HG02870 (cell line): ENCODE results near the gene PNPLA2.

ENCODE experiments used
- ATAC-seq: cut with Tn5 transposase; IDR thresholded peaks from one replicate; pipeline ENCODE4 v1.9.1; 2021; ENCODE audit warnings: mild to moderate bottlenecking, moderate library complexity; ENCODE audit not compliant: unreplicated experiment

PNPLA2 gene

GRCh38 chr11:815675-816432 is 2.9 kb upstream of the PNPLA2 start:
- no peak for ATAC-seq

GRCh38 chr11:816433-816779 is 2.3 kb upstream of the PNPLA2 start:
- no peak for ATAC-seq

GRCh38 chr11:819129-819931 is 616 bp downstream of the PNPLA2 start:
- peak; percentile 64 for ATAC-seq

GRCh38 chr11:819943-820649 is 1.4 kb downstream of the PNPLA2 start:
- ATAC-seq, result peak; percentile 54

- no peak for ATAC-seq
Observed at GRCh38 chr11:820655-821511, 2.2 kb downstream of the PNPLA2 start.

GRCh38 chr11:821512-822371 is 3.0 kb downstream of the PNPLA2 start:
- ATAC-seq, result no peak

GRCh38 chr11:823441-824291 is 5.0 kb downstream of the PNPLA2 start:
- ATAC-seq, result no peak

GRCh38 chr11:824292-824880 is 5.7 kb downstream of the PNPLA2 start:
- no peak for ATAC-seq

GRCh38 chr11:824942-825341 is 6.2 kb downstream of the PNPLA2 start:
- ATAC-seq, result no peak

- ATAC-seq, result no peak
Observed at GRCh38 chr11:825366-826226, 6.9 kb downstream of the PNPLA2 start.

- no peak for ATAC-seq
Observed at GRCh38 chr11:826227-826621, 7.5 kb downstream of the PNPLA2 start.

GRCh38 chr11:826836-827145 is 8.1 kb downstream of the PNPLA2 start:
- ATAC-seq, result no peak

- no peak for ATAC-seq
Observed at GRCh38 chr11:827146-827896, 8.6 kb downstream of the PNPLA2 start.

- ATAC-seq, result no peak
Observed at GRCh38 chr11:827897-828192, 9.1 kb downstream of the PNPLA2 start, which contains the start of gene CRACR2B. Gene CRACR2B, plus strand, starts transcription at chr11:827919. Its CDS starts 689 bp downstream, at chr11:828608.

- ATAC-seq, result no peak
Observed at GRCh38 chr11:828506-829175, 9.9 kb downstream of the PNPLA2 start.

GRCh38 chr11:829176-829846 is 10.6 kb downstream of the PNPLA2 start:
- ATAC-seq, result no peak
